ENCODE measurements around the gene DHX58.
"Not testable (repeated sequence)": the region's sequence is repeated elsewhere in the genome, so short reads cannot be mapped to it uniquely, and the experiment has no call there.

DHX58 gene

GRCh38 chr17:42112552-42113176 lies at the start of gene DHX58:
Gene DHX58, minus strand, starts transcription at chr17:42112714. Its CDS starts 822 bp downstream, at chr17:42111892.
- peak; percentile 91 for DNase-seq (ENCODE audit: low spot score)

GRCh38 chr17:42160531-42160910 lies 48.0 kb upstream of the DHX58 start:
- no peak for DNase-seq (ENCODE audit: low spot score)

GRCh38 chr17:42159796-42160530 lies 47.4 kb upstream of the DHX58 start:
- no peak for DNase-seq (ENCODE audit: low spot score)

- DNase-seq (ENCODE audit: low spot score), result no peak
Observed at GRCh38 chr17:42155614-42156045, 43.1 kb upstream of the DHX58 start.

GRCh38 chr17:42153919-42154742 lies 41.6 kb upstream of the DHX58 start:
- DNase-seq (ENCODE audit: low spot score), result no peak

- DNase-seq (ENCODE audit: low spot score), result no peak
Observed at GRCh38 chr17:42146911-42147607, 34.5 kb upstream of the DHX58 start.

- not testable (repeated sequence) for DNase-seq (ENCODE audit: low spot score)
Observed at GRCh38 chr17:42143138-42143537, 30.6 kb upstream of the DHX58 start.

- DNase-seq (ENCODE audit: low spot score), result no peak
Observed at GRCh38 chr17:42142371-42142896, 29.9 kb upstream of the DHX58 start.

GRCh38 chr17:42141382-42141781 lies 28.9 kb upstream of the DHX58 start:
- DNase-seq (ENCODE audit: low spot score), result no peak

GRCh38 chr17:42140690-42141089 lies 28.2 kb upstream of the DHX58 start:
- not testable (repeated sequence) for DNase-seq (ENCODE audit: low spot score)

- no peak for DNase-seq (ENCODE audit: low spot score)
Observed at GRCh38 chr17:42138749-42139492, 26.4 kb upstream of the DHX58 start.

- no peak for DNase-seq (ENCODE audit: low spot score)
Observed at GRCh38 chr17:42136654-42137051, 24.1 kb upstream of the DHX58 start.

GRCh38 chr17:42135664-42136653 lies 23.4 kb upstream of the DHX58 start:
- DNase-seq (ENCODE audit: low spot score), result no peak

- DNase-seq (ENCODE audit: low spot score), result no peak
Observed at GRCh38 chr17:42135151-42135550, 22.6 kb upstream of the DHX58 start.

- DNase-seq (ENCODE audit: low spot score), result peak; percentile 80
Observed at GRCh38 chr17:42133461-42134041, 21.0 kb upstream of the DHX58 start.

GRCh38 chr17:42132941-42133340 lies 20.4 kb upstream of the DHX58 start:
- DNase-seq (ENCODE audit: low spot score), result no peak

- no peak for DNase-seq (ENCODE audit: low spot score)
Observed at GRCh38 chr17:42131981-42132432, 19.5 kb upstream of the DHX58 start.

GRCh38 chr17:42131232-42131631 lies 18.7 kb upstream of the DHX58 start:
- DNase-seq (ENCODE audit: low spot score), result no peak

- DNase-seq (ENCODE audit: low spot score), result no peak
Observed at GRCh38 chr17:42130310-42130936, 17.9 kb upstream of the DHX58 start.
